DOHH2 (cell line): ENCODE data around the gene TCN2.

ENCODE experiments used
- EZH2phosphoT487 ChIP-seq: fragments of 200-600 bp; sonication (generic); IDR thresholded peaks from 2 replicates; pipeline ENCODE4 v1.6.1; 2017; ENCODE audit warnings: borderline replicate concordance, mild to moderate bottlenecking, antibody characterized with exemption, low read length, moderate library complexity, mixed read lengths
- TF ChIP-seq, protein P1 (sequence below): fragments of 200-600 bp; sonication (generic); IDR thresholded peaks from one replicate; pipeline ENCODE4 v1.5.1; 2014; ENCODE audit warnings: antibody characterized with exemption, mild to moderate bottlenecking, low read depth, low read length; ENCODE audit not compliant: poor library complexity, severe bottlenecking

DNA sequence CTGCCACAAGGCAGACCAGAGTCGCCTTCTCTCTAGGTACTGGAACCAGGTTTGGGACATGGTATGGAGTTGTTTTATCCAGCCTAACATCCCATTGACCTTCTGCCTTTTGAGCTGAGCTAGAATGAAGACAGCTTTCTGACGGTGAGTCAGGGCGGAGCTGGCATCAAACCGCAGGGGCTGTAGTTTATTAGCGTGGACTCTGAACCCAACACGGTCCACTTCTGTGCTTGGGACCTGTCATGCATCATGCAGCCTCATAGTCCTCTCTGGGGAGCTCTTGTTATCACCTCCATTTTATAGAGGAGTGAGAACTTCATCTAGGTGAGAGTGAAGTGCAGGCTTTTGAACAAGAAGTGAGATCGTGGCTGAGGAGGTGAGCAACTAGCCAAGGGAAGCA is 40.8 kb upstream of the TCN2 start:
- TF ChIP-seq, protein P1, sequence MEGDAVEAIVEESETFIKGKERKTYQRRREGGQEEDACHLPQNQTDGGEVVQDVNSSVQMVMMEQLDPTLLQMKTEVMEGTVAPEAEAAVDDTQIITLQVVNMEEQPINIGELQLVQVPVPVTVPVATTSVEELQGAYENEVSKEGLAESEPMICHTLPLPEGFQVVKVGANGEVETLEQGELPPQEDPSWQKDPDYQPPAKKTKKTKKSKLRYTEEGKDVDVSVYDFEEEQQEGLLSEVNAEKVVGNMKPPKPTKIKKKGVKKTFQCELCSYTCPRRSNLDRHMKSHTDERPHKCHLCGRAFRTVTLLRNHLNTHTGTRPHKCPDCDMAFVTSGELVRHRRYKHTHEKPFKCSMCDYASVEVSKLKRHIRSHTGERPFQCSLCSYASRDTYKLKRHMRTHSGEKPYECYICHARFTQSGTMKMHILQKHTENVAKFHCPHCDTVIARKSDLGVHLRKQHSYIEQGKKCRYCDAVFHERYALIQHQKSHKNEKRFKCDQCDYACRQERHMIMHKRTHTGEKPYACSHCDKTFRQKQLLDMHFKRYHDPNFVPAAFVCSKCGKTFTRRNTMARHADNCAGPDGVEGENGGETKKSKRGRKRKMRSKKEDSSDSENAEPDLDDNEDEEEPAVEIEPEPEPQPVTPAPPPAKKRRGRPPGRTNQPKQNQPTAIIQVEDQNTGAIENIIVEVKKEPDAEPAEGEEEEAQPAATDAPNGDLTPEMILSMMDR = no peak
- TF ChIP-seq EZH2phosphoT487 = no peak
